HG03432 (cell line): Measurements from ENCODE around the gene GALNT7.

Experiments
- ATAC-seq: cut with Tn5 transposase; IDR thresholded peaks from one replicate; pipeline ENCODE4 v1.9.1; 2021; ENCODE audit warnings: mild to moderate bottlenecking, moderate library complexity; ENCODE audit not compliant: unreplicated experiment

The GALNT7 gene

GRCh38 chr4:173259310-173259709 lies 90.7 kb downstream of the GALNT7 start:
- ATAC-seq = no peak

- ATAC-seq = no peak
These were observed 92.4 kb downstream of the GALNT7 start for GRCh38 chr4:173261052-173261451.

GRCh38 chr4:173262375-173262774 lies 93.8 kb downstream of the GALNT7 start:
- no peak for ATAC-seq

GRCh38 chr4:173264245-173264644 lies 95.6 kb downstream of the GALNT7 start:
- peak; percentile 21 for ATAC-seq

GRCh38 chr4:173264684-173265185 lies 96.1 kb downstream of the GALNT7 start:
- peak; percentile 96 for ATAC-seq

GRCh38 chr4:173265751-173266150 lies 97.1 kb downstream of the GALNT7 start:
- no peak for ATAC-seq

GRCh38 chr4:173267711-173268110 lies 99.1 kb downstream of the GALNT7 start:
- ATAC-seq = no peak

GRCh38 chr4:173269280-173269679 lies 100.7 kb downstream of the GALNT7 start:
- no peak for ATAC-seq

- no peak for ATAC-seq
These were observed 101.9 kb downstream of the GALNT7 start for GRCh38 chr4:173270312-173271027.

GRCh38 chr4:173272314-173272713 lies 103.7 kb downstream of the GALNT7 start:
- ATAC-seq = no peak

GRCh38 chr4:173272996-173273395 lies 104.4 kb downstream of the GALNT7 start:
- no peak for ATAC-seq

GRCh38 chr4:173273941-173274340 lies 105.3 kb downstream of the GALNT7 start:
- ATAC-seq = no peak

- no peak for ATAC-seq
These were observed 106.1 kb downstream of the GALNT7 start for GRCh38 chr4:173274744-173275143.

GRCh38 chr4:173275150-173275549 lies 106.5 kb downstream of the GALNT7 start:
- no peak for ATAC-seq

- no peak for ATAC-seq
These were observed 108.7 kb downstream of the GALNT7 start for GRCh38 chr4:173277340-173277739.

- ATAC-seq = no peak
These were observed 112.4 kb downstream of the GALNT7 start for GRCh38 chr4:173280998-173281397.

GRCh38 chr4:173281406-173282255 lies 113.0 kb downstream of the GALNT7 start:
- no peak for ATAC-seq

GRCh38 chr4:173282256-173282562 lies 113.6 kb downstream of the GALNT7 start:
- no peak for ATAC-seq

GRCh38 chr4:173282626-173283025 lies 114.0 kb downstream of the GALNT7 start:
- ATAC-seq = no peak

GRCh38 chr4:173284463-173284862 lies 115.9 kb downstream of the GALNT7 start:
- no peak for ATAC-seq

- ATAC-seq = no peak
These were observed 118.9 kb downstream of the GALNT7 start for GRCh38 chr4:173287486-173287885.

- peak; percentile 75 for ATAC-seq
These were observed 119.7 kb downstream of the GALNT7 start for GRCh38 chr4:173288296-173288695.
